OCI-LY7 (cell line): ENCODE data around the gene KIAA1586. TPM values are rescaled to one million over a fixed set of nuclear protein-coding genes. Genes with fewer than 3 reads are reported as not detected.

ENCODE experiments used
- BruUV-seq: library from RNA; stranded (reverse); fragments of 400-500 nt; replicated peaks from 2 replicates; lab custom pipeline; 2021; lab: Mats Ljungman, UMichigan
- CTCF ChIA-PET: fragments of 300-600 bp; sonication (Branson Sonifier 250); formaldehyde crosslinking; loops from one replicate; lab custom pipeline; 2022; ENCODE audit warnings: antibody characterized with exemption; ENCODE audit not compliant: unreplicated experiment; lab: Charles Lee
- POLR2A ChIA-PET: fragments of 300-600 bp; sonication (Branson Sonifier 250); formaldehyde crosslinking; loops from one replicate; lab custom pipeline; 2022; ENCODE audit warnings: antibody characterized with exemption; lab: Charles Lee
- DNase-seq: peaks from one replicate; pipeline ENCODE4 v3.0.0-alpha.2; 2015; ENCODE audit warnings: low spot score
- H2AFZ ChIP-seq: fragments of 200-600 bp; sonication (generic), shearing (Covaris generic); 2 replicates; pipeline ENCODE4 v1.6.1; 2014; ENCODE audit warnings: mild to moderate bottlenecking, antibody characterized with exemption, low read length, moderate library complexity
- H3K27ac ChIP-seq: fragments of 200-600 bp; sonication (generic); 2 replicates; pipeline ENCODE4 v1.5.1; 2014; ENCODE audit warnings: mixed run types, low read depth, mild to moderate bottlenecking, moderate library complexity, low read length, inconsistent platforms; ENCODE audit not compliant: poor library complexity, severe bottlenecking
- H3K36me3 ChIP-seq: fragments of 200-600 bp; sonication (generic); 2 replicates; pipeline ENCODE4 v1.6.1; 2014; ENCODE audit warnings: mild to moderate bottlenecking, antibody characterized with exemption, low read length, moderate library complexity, mixed read lengths; ENCODE audit not compliant: insufficient read depth
- H3K4me1 ChIP-seq: fragments of 200-600 bp; sonication (generic); 2 replicates; pipeline ENCODE4 v1.5.1; 2014; ENCODE audit warnings: mild to moderate bottlenecking, low read length; ENCODE audit not compliant: insufficient read depth, poor library complexity, severe bottlenecking
- H3K4me2 ChIP-seq: fragments of 200-600 bp; sonication (generic); 2 replicates; pipeline ENCODE4 v1.6.1; 2014; ENCODE audit warnings: mild to moderate bottlenecking, low read length
- H3K4me3 ChIP-seq: fragments of 200-600 bp; sonication (generic); 2 replicates; pipeline ENCODE4 v1.5.1; 2014; ENCODE audit warnings: mild to moderate bottlenecking, low read depth, low read length; ENCODE audit not compliant: poor library complexity, severe bottlenecking
- H3K79me2 ChIP-seq: fragments of 200-600 bp; sonication (generic); 2 replicates; pipeline ENCODE4 v1.6.1; 2016; ENCODE audit warnings: low read depth, mild to moderate bottlenecking, low read length, moderate library complexity, mixed read lengths; ENCODE audit not compliant: insufficient read depth
- H3K9me2 ChIP-seq: fragments of 200-600 bp; sonication (generic); 2 replicates; pipeline ENCODE4 v1.6.1; 2016; ENCODE audit warnings: mild to moderate bottlenecking, low read length, mixed read lengths; ENCODE audit not compliant: insufficient read depth
- H3K9me3 ChIP-seq: fragments of 200-600 bp; sonication (generic); 2 replicates; pipeline ENCODE4 v1.6.1; 2014; ENCODE audit warnings: mild to moderate bottlenecking, mixed run types, low read length, mixed read lengths
- H4K20me1 ChIP-seq: fragments of 200-600 bp; sonication (generic); 2 replicates; pipeline ENCODE4 v1.6.1; 2014; ENCODE audit warnings: mild to moderate bottlenecking, antibody characterized with exemption, low read length, moderate library complexity, mixed read lengths; ENCODE audit not compliant: insufficient read depth
- EZH2phosphoT487 ChIP-seq: fragments of 200-600 bp; sonication (generic); IDR thresholded peaks from 2 replicates; pipeline ENCODE4 v1.6.1; 2018; ENCODE audit warnings: low read depth, borderline replicate concordance, mild to moderate bottlenecking, mixed run types, antibody characterized with exemption, low read length, moderate library complexity, mixed read lengths
- intact Hi-C: fragments of 100-400 bp; cut with micrococcal nuclease; formaldehyde crosslinking; loops from one replicate; pipeline ENCODE4 v1.10.0; 2022; ENCODE audit not compliant: unreplicated experiment
- total RNA-seq, 2 experiments: library from RNA; depleted of rRNA in 1 of 2; stranded (reverse); fragments of >200 nt in 1 of 2; shearing (Covaris generic) in 1 of 2; gene quantifications; 2 replicates each; pipeline ENCODE4 v1.2.3, GENCODE V29; 2014 to 2022
- TF ChIP-seq, protein P1 (sequence below): fragments of 200-600 bp; sonication (generic); conservative IDR thresholded peaks from 2 replicates; pipeline ENCODE4 v1.5.1; 2014; ENCODE audit warnings: mild to moderate bottlenecking, antibody characterized with exemption, low read length, moderate library complexity, mixed read lengths

Gene KIAA1586
- total RNA-seq, 2 experiments from 2014 or later = 14.4 to 25.7 TPM

- Histone ChIP-seq H4K20me1 (no peaks in the 10 kb centered on the region), H3K79me2 (no peaks in the 10 kb centered on the region), H3K4me1 (no peaks in the 10 kb centered on the region), H3K4me3 (no peak overlapping the region), H3K4me2 (no peak overlapping the region), H3K9me3 (peaks cover 13% of the 10 kb centered on the region; the same call in 1 of the 2 replicates), H3K27ac (no peak overlapping the region), H2AFZ (no peak overlapping the region), H3K9me2 (no peaks in the 10 kb centered on the region), H3K36me3 (no peaks in the 10 kb centered on the region)
- no peak for DNase-seq
- CTCF ChIA-PET = no interaction called here
- POLR2A ChIA-PET = interaction anchor here (0.9 kb wide), 2 partner anchors 87 to 136 kb away, joined by 3 read pairs; no protein-coding TSS in a partner anchor
- no TSS peak for BruUV-seq
- no peak for TF ChIP-seq EZH2phosphoT487
- TF ChIP-seq, protein P1, sequence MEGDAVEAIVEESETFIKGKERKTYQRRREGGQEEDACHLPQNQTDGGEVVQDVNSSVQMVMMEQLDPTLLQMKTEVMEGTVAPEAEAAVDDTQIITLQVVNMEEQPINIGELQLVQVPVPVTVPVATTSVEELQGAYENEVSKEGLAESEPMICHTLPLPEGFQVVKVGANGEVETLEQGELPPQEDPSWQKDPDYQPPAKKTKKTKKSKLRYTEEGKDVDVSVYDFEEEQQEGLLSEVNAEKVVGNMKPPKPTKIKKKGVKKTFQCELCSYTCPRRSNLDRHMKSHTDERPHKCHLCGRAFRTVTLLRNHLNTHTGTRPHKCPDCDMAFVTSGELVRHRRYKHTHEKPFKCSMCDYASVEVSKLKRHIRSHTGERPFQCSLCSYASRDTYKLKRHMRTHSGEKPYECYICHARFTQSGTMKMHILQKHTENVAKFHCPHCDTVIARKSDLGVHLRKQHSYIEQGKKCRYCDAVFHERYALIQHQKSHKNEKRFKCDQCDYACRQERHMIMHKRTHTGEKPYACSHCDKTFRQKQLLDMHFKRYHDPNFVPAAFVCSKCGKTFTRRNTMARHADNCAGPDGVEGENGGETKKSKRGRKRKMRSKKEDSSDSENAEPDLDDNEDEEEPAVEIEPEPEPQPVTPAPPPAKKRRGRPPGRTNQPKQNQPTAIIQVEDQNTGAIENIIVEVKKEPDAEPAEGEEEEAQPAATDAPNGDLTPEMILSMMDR = no peak
- intact Hi-C loops = no loop called here
Measured at GRCh38 chr6:57024775-57025174, 21.7 kb upstream of the KIAA1586 start.

DNA sequence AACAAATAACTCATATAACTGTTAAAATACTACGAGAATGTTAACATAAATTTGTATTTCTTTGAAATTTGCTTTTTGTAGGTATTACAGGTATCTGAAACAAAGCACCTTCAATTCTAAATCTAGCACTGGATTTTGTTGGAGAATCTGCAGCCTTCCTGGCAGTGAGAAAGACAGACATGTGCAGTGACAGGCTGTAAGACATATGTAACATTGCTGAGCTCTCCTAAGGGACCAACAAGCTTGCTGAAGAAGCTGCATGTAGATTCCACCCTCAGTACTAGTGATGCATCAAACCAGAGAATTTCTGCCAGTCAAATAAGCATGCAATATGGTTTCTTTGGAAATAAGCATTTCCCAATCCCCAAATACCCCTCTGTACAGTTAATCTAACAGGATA, 20.5 kb upstream of the KIAA1586 start:
- DNase-seq = no peak
- POLR2A ChIA-PET = no interaction called here
- intact Hi-C loops = no loop called here

DNA sequence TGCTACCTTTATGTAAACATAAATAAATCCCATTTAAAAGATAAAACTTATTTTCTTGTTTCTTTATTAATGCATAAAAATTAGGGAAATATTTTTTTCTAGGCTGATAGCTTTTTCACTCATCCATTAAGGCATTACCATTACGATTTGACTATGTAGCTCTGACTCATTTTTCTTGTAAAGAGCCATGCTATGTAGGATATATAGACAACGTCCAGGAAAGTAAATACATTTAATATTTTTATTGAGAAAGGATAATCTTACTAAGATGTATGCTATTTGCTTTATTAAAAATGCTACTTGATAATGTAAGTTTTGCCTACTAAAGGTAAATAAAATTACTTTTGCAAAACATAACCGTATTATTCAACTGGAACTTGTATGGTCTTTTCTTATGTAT, 19.2 kb upstream of the KIAA1586 start:
- H3K9me3 ChIP-seq = peaks cover 13% of the 10 kb centered on the region; the same call in 1 of the 2 replicates
- H3K4me3 ChIP-seq = no peak overlapping the region
- TF ChIP-seq, protein P1 = no peak
- TF ChIP-seq EZH2phosphoT487 = no peak
- H3K27ac ChIP-seq = no peak overlapping the region
- POLR2A ChIA-PET = no interaction called here
- H2AFZ ChIP-seq = no peak overlapping the region
- H3K4me1 ChIP-seq = no peaks in the 10 kb centered on the region
- no peaks in the 10 kb centered on the region for H3K79me2 ChIP-seq
- no peaks in the 10 kb centered on the region for H4K20me1 ChIP-seq
- intact Hi-C loops = no loop called here
- BruUV-seq = no TSS peak
- H3K4me2 ChIP-seq = no peak overlapping the region
- H3K9me2 ChIP-seq = no peaks in the 10 kb centered on the region
- DNase-seq = no peak
- CTCF ChIA-PET = no interaction called here
- H3K36me3 ChIP-seq = no peaks in the 10 kb centered on the region

More for the DNA sequence above, 20.5 kb upstream of the KIAA1586 start:
- no peak overlapping the region for H3K4me2 ChIP-seq
- H2AFZ ChIP-seq = no peak overlapping the region
- no TSS peak for BruUV-seq
- CTCF ChIA-PET = no interaction called here
- no peaks in the 10 kb centered on the region for H4K20me1 ChIP-seq
- H3K9me3 ChIP-seq = peaks cover 13% of the 10 kb centered on the region; the same call in 1 of the 2 replicates
- no peak overlapping the region for H3K4me3 ChIP-seq
- no peaks in the 10 kb centered on the region for H3K9me2 ChIP-seq
- TF ChIP-seq, protein P1 = no peak
- no peak for TF ChIP-seq EZH2phosphoT487
- H3K79me2 ChIP-seq = no peaks in the 10 kb centered on the region
- H3K4me1 ChIP-seq = no peaks in the 10 kb centered on the region
- H3K36me3 ChIP-seq = no peaks in the 10 kb centered on the region
- no peak overlapping the region for H3K27ac ChIP-seq
